ENCODE data around the gene GSTCD. TPM values are rescaled to one million over a fixed set of nuclear protein-coding genes. Genes with fewer than 3 reads are reported as not detected.

GSTCD gene
- total RNA-seq, 4 donors from 2014 or later = 8.2 to 33.5 (median 15.3) TPM

DNA sequence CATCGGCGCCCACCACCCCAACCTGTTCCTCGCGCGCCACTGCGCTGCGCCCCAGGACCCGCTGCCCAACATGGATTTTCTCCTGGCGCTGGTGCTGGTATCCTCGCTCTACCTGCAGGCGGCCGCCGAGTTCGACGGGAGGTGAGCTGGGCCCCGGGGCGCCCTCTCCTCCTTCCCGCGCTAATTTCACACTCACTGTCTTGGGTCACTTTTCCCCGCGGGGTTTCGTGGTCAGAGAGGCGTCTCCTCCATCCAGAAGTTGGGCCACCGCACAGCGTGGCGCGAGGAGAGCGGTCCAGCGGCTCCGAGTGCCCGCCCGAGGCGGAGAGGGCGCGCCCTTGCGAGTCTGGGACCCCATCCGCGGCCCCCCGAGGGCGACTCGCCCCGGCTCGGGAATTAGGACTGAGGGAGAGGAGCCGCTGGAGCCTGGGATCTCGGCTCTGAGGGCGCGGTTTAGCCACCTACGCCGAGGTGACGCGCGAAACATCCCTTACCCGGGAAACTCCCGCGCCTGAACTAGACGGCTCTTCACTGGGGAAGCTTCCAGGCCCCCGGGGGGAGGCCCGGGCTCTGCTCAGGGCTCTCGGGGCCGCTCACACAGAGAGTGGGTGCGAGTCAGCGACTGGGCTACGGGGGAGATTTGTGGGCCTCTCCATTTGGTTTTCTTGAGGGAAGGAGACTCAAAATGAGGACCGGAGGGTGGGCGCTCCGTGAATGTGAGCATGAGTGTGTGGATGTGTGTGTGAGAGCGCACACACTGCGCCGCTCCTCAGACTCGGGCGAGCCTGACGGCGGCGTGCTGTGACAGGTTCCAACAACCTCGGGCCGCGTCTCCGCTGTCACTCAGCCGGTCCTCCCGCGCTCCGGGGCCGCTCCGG, 187.2 kb downstream of the GSTCD start:
- H3K4me1 ChIP-seq = no peaks in the 10 kb centered on the region
- H3K36me3 ChIP-seq = no peaks in the 10 kb centered on the region
- peak overlapping the region; percentile 38 to 40 for H3K4me3 ChIP-seq
- peak; percentile 12 to 19 for DNase-seq
- intact Hi-C loops (cut with DNase I; ENCODE audit: low total_unique reads) = no loop called here
- no peaks in the 10 kb centered on the region for H3K9me3 ChIP-seq
- TF ChIP-seq POLR2A (IDR thresholded peaks at IDR 0.05) = no peak
- TF ChIP-seq, protein P1, sequence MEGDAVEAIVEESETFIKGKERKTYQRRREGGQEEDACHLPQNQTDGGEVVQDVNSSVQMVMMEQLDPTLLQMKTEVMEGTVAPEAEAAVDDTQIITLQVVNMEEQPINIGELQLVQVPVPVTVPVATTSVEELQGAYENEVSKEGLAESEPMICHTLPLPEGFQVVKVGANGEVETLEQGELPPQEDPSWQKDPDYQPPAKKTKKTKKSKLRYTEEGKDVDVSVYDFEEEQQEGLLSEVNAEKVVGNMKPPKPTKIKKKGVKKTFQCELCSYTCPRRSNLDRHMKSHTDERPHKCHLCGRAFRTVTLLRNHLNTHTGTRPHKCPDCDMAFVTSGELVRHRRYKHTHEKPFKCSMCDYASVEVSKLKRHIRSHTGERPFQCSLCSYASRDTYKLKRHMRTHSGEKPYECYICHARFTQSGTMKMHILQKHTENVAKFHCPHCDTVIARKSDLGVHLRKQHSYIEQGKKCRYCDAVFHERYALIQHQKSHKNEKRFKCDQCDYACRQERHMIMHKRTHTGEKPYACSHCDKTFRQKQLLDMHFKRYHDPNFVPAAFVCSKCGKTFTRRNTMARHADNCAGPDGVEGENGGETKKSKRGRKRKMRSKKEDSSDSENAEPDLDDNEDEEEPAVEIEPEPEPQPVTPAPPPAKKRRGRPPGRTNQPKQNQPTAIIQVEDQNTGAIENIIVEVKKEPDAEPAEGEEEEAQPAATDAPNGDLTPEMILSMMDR (IDR thresholded peaks at IDR 0.05) = peak in 2 of 4 experiments; percentile 4 to 6
- peak overlapping the region; percentile 45 to 67 for H3K27ac ChIP-seq
- H3K27me3 ChIP-seq = no peaks in the 10 kb centered on the region

DNA sequence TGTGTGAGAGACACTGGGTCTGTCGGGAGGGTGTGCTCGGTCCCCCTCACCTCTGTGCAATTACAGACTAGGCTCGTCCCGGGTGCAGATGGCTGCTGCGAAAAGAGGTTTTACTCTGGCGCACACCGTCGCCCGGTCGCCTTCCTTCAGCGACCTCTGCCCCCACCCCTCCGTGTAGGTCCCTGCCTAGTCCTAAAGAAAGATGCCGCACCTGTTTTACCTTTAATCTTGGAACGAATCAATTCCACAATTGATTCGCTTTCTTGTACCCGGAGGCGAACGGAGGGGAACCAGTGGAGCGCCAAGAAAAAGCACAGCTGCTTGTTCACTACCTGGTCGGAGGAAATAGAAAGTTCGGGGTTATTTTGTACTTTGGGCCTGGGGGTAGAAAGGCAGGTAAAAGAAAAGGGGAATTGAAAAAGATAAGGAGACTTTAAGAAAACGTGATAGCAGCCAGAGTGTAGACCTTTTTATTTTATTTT, 187.9 kb downstream of the GSTCD start:
- TF ChIP-seq, protein P1 (IDR thresholded peaks at IDR 0.05) = no peak
- TF ChIP-seq POLR2A (IDR thresholded peaks at IDR 0.05) = no peak
- H3K9me3 ChIP-seq = no peaks in the 10 kb centered on the region
- intact Hi-C loops (cut with DNase I; ENCODE audit: low total_unique reads) = no loop called here
- no peak for DNase-seq
- H3K27me3 ChIP-seq = no peaks in the 10 kb centered on the region
- no peaks in the 10 kb centered on the region for H3K36me3 ChIP-seq
- H3K4me3 ChIP-seq = peak overlapping the region; percentile 38 to 40
- peak overlapping the region in 1 of 2 donors; percentile 45 for H3K27ac ChIP-seq
- H3K4me1 ChIP-seq = no peaks in the 10 kb centered on the region

Other genes with a start within 250 kb of the GSTCD start
- 100 to 1,000 TPM in 3 of 4 donors, 10 to 100 TPM in 1; 94.4 to 964 (median 152) TPM for gene PPA2, start 234.7 kb upstream of the GSTCD start, total RNA-seq
- gene ARHGEF38, start 156.2 kb upstream of the GSTCD start, total RNA-seq = 1 to 10 TPM in 1 of 4 donors, under 1 TPM in 1, not detected in 2; 0.26 to 3.7 TPM
- 10 to 100 TPM in 3 of 4 donors, 1 to 10 TPM in 1; 5.9 to 58.2 (median 19.8) TPM for gene INTS12, start 95 bp upstream of the GSTCD start, total RNA-seq
- 10 to 100 TPM in 3 of 4 donors, 1 to 10 TPM in 1; 6.8 to 69.9 (median 36.3) TPM for gene NPNT, start 186.7 kb downstream of the GSTCD start, total RNA-seq